Keratinocyte (primary cell): ENCODE results near the gene GID8.

ENCODE experiments used
- CTCF ChIP-seq, 3 experiments: IDR thresholded peaks in 1 of 3; conservative IDR thresholded peaks in 1 of 3; optimal IDR thresholded peaks in 1 of 3; 2 replicates in 2 of 3; 3 replicates in 1 of 3; pipeline versions ENCODE3 to v1.5.1; 2011; ENCODE audit warnings: low read length in 3 of 3, mild to moderate bottlenecking in 3 of 3, moderate library complexity in 2 of 3, control low read depth in 1 of 3, inconsistent platforms in 1 of 3; ENCODE audit not compliant: insufficient read depth in 2 of 3; ENCODE audit errors: extremely low read depth in 1 of 3
- EZH2 ChIP-seq: IDR thresholded peaks from one replicate; pipeline ENCODE4 v1.6.1; 2012; ENCODE audit warnings: inconsistent platforms, mild to moderate bottlenecking, low read length, moderate library complexity

GRCh38 chr20:62918147-62918546, 19.8 kb upstream of the GID8 start:
- TF ChIP-seq CTCF (optimal IDR thresholded peaks at IDR 0.05 in 1 of 3, IDR thresholded peaks at IDR 0.05 in 1 of 3, conservative IDR thresholded peaks at IDR 0.05 in 1 of 3; ENCODE audit: extremely low read depth in 1 of 3, insufficient read depth in 2 of 3, low read length in 3 of 3), result no peak
- no peak for TF ChIP-seq EZH2
